Activated naive CD8-positive, alpha-beta T cell treated with anti-CD3 and anti-CD28 coated beads, Interleukin-2, amount 10 ng/mL, durations not matched to agents 7 days and 5 days (primary cell): ENCODE measurements around the gene EML4. TPM values are rescaled to one million over a fixed set of nuclear protein-coding genes. Genes with fewer than 3 reads are reported as not detected.
A peak's percentile ranks its signal among the peaks of the same experiment; 100 is the strongest.
"Not testable (repeated sequence)": the region's sequence is repeated elsewhere in the genome, so short reads cannot be mapped to it uniquely, and the experiment has no call there.

Experiments used
- ATAC-seq: fragments of 150-1000 bp; cut with Tn5 transposase; one replicate; pipeline ENCODE4 v1.10.0; 2021; ENCODE audit warnings: low read depth, moderate library complexity
- POLR2A ChIA-PET: fragments of 350-600 bp; sonication (Branson Sonifier 250); formaldehyde crosslinking; loops from one replicate; lab custom pipeline; 2021; ENCODE audit warnings: antibody characterized with exemption; lab: Charles Lee
- DNase-seq: peaks from one replicate; pipeline ENCODE4 v3.0.0; 2021
- H3K27ac Mint-ChIP-seq: one replicate; pipeline ENCODE4 v1.8.0; 2022; ENCODE audit warnings: mild to moderate bottlenecking, mixed read lengths
- H3K27me3 Mint-ChIP-seq: one replicate; pipeline ENCODE4 v1.8.0; 2022; ENCODE audit warnings: mild to moderate bottlenecking, moderate library complexity, mixed read lengths
- H3K36me3 Mint-ChIP-seq: one replicate; pipeline ENCODE4 v1.8.0; 2021; ENCODE audit warnings: mild to moderate bottlenecking, mixed read lengths
- H3K4me1 Mint-ChIP-seq: one replicate; pipeline ENCODE4 v1.8.0; 2021; ENCODE audit warnings: mixed read lengths
- H3K4me3 Mint-ChIP-seq: one replicate; pipeline ENCODE4 v1.8.0; 2022; ENCODE audit warnings: mild to moderate bottlenecking, moderate library complexity, mixed read lengths
- H3K9me3 Mint-ChIP-seq: one replicate; pipeline ENCODE4 v1.8.0; 2021; ENCODE audit warnings: mixed read lengths
- total RNA-seq, 2 experiments: library from RNA; stranded (reverse); gene quantifications; one replicate each; pipeline ENCODE4 v1.2.3, GENCODE V29; 2021

Gene EML4
- total RNA-seq, 2 experiments from 2014 or later = 111 to 119 TPM

GRCh38 chr2:42249887-42250286, 80.7 kb downstream of the EML4 start:
- H3K27ac Mint-ChIP-seq = no peak overlapping the region
- H3K9me3 Mint-ChIP-seq = no peaks in the 10 kb centered on the region
- H3K27me3 Mint-ChIP-seq = no peaks in the 10 kb centered on the region
- peaks cover 31% of the 10 kb centered on the region for H3K4me1 Mint-ChIP-seq
- H3K4me3 Mint-ChIP-seq = no peak overlapping the region
- peaks cover 36% of the 10 kb centered on the region for H3K36me3 Mint-ChIP-seq
- ATAC-seq (no peak), DNase-seq (no peak)
- POLR2A ChIA-PET = no interaction called here

GRCh38 chr2:42250925-42251324, 81.8 kb downstream of the EML4 start:
- POLR2A ChIA-PET = no interaction called here
- Mint-ChIP-seq H3K4me1 (peaks cover 35% of the 10 kb centered on the region), H3K36me3 (peaks cover 40% of the 10 kb centered on the region), H3K4me3 (no peak overlapping the region), H3K27me3 (no peaks in the 10 kb centered on the region), H3K27ac (no peak overlapping the region), H3K9me3 (no peaks in the 10 kb centered on the region)
- ATAC-seq (peak; percentile 56), DNase-seq (no peak)

GRCh38 chr2:42252464-42252863, 83.3 kb downstream of the EML4 start:
- Mint-ChIP-seq H3K27me3 (no peaks in the 10 kb centered on the region), H3K27ac (no peak overlapping the region), H3K9me3 (no peaks in the 10 kb centered on the region), H3K4me3 (peak overlapping the region; percentile 5), H3K4me1 (peaks cover 41% of the 10 kb centered on the region), H3K36me3 (peaks cover 36% of the 10 kb centered on the region)
- no peak for DNase-seq
- ATAC-seq = peak; percentile 64
- POLR2A ChIA-PET = interaction anchor here (1.0 kb wide), 1 partner anchor 11 kb away, joined by 3 read pairs; no protein-coding TSS in a partner anchor

DNA sequence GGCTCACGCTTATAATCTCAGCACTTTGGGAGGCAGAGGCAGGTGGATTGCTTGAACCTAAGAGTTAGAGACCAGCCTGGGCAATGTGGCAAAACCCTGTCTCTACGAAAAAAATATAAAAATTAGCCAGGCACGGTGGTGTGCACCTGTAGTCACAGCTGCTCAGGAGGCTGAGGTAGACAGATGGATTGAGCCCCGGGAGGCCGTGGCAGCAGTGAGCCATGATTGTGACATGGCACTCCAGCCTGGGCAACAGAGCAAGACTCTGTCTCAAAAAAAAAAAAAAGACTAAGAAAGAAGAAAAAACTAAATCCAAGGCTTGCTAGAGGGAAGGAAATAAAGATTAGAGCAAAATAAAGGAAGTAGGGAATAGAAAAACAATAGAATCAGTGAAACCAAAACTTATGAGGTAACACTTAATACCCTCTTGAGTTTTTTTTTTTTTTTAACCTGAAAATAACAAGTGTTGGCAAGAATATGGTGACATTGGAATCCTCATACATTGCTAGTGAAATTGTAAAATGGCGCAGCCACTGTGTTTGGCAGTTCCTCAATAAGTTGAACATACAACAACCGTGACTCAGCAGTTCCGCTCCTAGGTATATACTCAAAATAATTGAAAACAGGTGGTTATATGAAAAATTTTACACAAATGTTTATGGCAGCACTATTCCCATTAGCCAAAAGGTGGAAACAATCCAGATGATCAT, 85.2 kb downstream of the EML4 start:
- Mint-ChIP-seq H3K27me3 (no peaks in the 10 kb centered on the region), H3K4me1 (peaks cover 38% of the 10 kb centered on the region), H3K36me3 (peaks cover 42% of the 10 kb centered on the region)

GRCh38 chr2:42256505-42256904, 87.4 kb downstream of the EML4 start:
- peak; percentile 66 for ATAC-seq
- Mint-ChIP-seq H3K27me3 (no peaks in the 10 kb centered on the region), H3K27ac (peak overlapping the region; percentile 70), H3K4me1 (peaks cover 29% of the 10 kb centered on the region), H3K36me3 (peaks cover 42% of the 10 kb centered on the region), H3K9me3 (no peaks in the 10 kb centered on the region), H3K4me3 (peak overlapping the region; percentile 51)
- no peak for DNase-seq
- POLR2A ChIA-PET = no interaction called here

More for the DNA sequence above, 85.2 kb downstream of the EML4 start:
- Mint-ChIP-seq H3K27ac (peak overlapping the region; percentile 4), H3K4me3 (no peak overlapping the region), H3K9me3 (no peaks in the 10 kb centered on the region)
- DNase-seq = no peak
- POLR2A ChIA-PET = no interaction called here
- no peak for ATAC-seq

DNA sequence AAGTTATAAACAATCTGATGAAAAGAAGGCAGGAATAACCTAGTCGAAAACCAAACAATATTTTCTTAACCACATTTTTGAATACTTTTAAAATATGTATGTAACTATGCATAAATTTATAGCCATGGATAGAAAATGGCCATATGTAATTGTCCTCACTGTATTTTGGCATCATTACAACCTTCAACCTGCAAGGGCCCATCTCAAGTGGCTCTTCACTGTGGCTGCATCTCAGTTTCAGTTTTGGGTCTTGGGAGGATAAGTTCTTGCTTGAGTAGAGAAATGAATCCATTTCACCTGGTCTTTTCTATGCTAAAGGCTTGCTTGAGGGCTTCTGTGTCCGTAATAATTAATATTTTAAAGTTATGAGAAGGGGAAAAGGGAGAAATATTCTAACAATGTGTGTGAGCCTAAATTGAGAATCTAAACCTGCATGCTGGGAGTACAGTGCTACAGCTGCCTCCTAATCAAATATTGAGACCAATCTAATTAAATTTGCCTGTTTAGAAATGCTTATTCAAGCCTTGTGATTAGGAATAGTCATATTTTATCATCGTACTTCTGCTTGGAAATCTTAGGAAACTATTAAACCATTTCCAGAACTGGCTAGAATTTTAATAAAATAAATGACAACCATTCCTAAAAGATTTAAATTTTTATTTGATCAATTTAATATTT, 92.5 kb downstream of the EML4 start:
- Mint-ChIP-seq H3K36me3 (peaks cover 27% of the 10 kb centered on the region), H3K27ac (no peak overlapping the region), H3K4me1 (peaks cover 3% of the 10 kb centered on the region), H3K27me3 (no peaks in the 10 kb centered on the region), H3K9me3 (no peaks in the 10 kb centered on the region), H3K4me3 (no peak overlapping the region)
- POLR2A ChIA-PET = no interaction called here
- DNase-seq (no peak), ATAC-seq (no peak)

DNA sequence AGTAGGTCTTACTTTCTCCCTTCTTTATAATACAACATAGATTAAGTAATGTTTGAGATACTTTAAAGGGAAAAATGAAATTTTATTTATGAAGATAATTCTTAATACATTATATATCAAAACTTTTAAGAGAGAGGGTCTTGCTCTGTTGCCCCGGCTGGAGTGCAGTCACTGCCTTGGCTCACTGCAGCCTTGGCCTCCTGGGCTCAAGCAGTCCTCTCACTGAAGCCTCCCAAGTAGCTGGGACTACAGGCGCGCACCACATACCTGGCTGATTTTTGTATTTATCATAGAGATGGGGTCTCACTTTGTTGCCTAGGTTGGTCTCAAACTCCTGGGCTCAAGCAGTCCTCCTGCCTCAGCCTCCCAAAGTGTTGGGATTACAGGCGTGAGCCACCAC, 97.1 kb downstream of the EML4 start:
- no peaks in the 10 kb centered on the region for H3K27me3 Mint-ChIP-seq
- no peak overlapping the region for H3K27ac Mint-ChIP-seq
- POLR2A ChIA-PET = no interaction called here
- ATAC-seq (no peak), DNase-seq (no peak)
- H3K9me3 Mint-ChIP-seq = no peaks in the 10 kb centered on the region
- peaks cover 10% of the 10 kb centered on the region for H3K4me1 Mint-ChIP-seq
- H3K36me3 Mint-ChIP-seq = peaks cover 20% of the 10 kb centered on the region
- no peak overlapping the region for H3K4me3 Mint-ChIP-seq

DNA sequence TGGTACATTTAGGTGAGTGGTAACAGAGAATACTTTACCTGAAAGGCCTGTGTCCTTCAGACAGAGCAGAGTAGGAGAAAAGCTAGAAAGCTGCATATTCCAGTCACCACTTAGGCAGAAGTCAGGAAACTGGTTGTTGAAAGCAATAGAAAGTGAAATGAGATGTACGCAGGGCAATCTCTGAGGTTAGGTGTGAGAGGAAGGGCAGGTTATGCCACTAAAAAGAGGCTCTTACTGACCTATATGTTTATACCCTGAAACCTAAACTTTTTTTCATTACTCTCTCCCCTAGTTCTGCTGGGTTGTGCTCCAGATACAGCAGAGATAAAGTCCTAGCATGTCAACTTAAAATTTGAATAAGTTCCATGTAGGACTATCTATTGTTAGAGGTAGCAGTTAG, 98.4 kb downstream of the EML4 start:
- no peaks in the 10 kb centered on the region for H3K27me3 Mint-ChIP-seq
- peaks cover 10% of the 10 kb centered on the region for H3K4me1 Mint-ChIP-seq
- no peak overlapping the region for H3K27ac Mint-ChIP-seq
- peaks cover 14% of the 10 kb centered on the region for H3K36me3 Mint-ChIP-seq
- peak; percentile 91 for ATAC-seq
- POLR2A ChIA-PET = no interaction called here
- H3K9me3 Mint-ChIP-seq = no peaks in the 10 kb centered on the region
- no peak for DNase-seq
- H3K4me3 Mint-ChIP-seq = no peak overlapping the region

- Mint-ChIP-seq H3K27ac (no peak overlapping the region), H3K9me3 (no peaks in the 10 kb centered on the region), H3K4me3 (no peak overlapping the region), H3K27me3 (no peaks in the 10 kb centered on the region), H3K4me1 (peaks cover 11% of the 10 kb centered on the region), H3K36me3 (peaks cover 14% of the 10 kb centered on the region)
- no peak for ATAC-seq
- no peak for DNase-seq
- POLR2A ChIA-PET = no interaction called here
Measured at GRCh38 chr2:42268528-42269151, 99.5 kb downstream of the EML4 start.

DNA sequence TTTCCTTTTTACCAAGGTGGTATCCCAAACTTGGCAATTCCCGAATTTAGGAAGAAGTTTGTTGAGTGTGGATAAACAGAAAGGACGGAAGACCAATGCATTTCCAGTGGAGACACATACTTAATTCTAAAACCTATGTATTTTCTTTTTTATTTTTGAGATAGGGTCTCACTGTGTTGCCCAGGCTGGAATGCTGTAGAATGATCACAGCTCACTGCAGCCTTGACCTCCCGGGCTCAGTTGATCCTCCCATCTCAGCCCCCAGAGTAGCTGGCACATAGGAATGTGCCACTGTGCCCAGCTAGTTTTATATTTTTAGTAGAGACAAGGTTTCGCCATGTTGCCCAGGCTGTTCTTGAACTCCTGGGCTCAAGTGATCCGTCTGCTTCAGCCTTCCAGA, 101.6 kb downstream of the EML4 start:
- DNase-seq = no peak
- Mint-ChIP-seq H3K9me3 (no peaks in the 10 kb centered on the region), H3K27me3 (no peaks in the 10 kb centered on the region), H3K27ac (no peak overlapping the region), H3K4me1 (peaks cover 9% of the 10 kb centered on the region), H3K4me3 (no peak overlapping the region), H3K36me3 (peaks cover 10% of the 10 kb centered on the region)
- ATAC-seq = no peak
- POLR2A ChIA-PET = no interaction called here

- POLR2A ChIA-PET, DNase-seq, H3K27ac Mint-ChIP-seq, ATAC-seq, H3K4me1 Mint-ChIP-seq, H3K27me3 Mint-ChIP-seq, H3K9me3 Mint-ChIP-seq, H3K4me3 Mint-ChIP-seq: not testable (repeated sequence)
- peaks cover 10% of the 10 kb centered on the region for H3K36me3 Mint-ChIP-seq
Measured at GRCh38 chr2:42271246-42271645, 102.1 kb downstream of the EML4 start.

DNA sequence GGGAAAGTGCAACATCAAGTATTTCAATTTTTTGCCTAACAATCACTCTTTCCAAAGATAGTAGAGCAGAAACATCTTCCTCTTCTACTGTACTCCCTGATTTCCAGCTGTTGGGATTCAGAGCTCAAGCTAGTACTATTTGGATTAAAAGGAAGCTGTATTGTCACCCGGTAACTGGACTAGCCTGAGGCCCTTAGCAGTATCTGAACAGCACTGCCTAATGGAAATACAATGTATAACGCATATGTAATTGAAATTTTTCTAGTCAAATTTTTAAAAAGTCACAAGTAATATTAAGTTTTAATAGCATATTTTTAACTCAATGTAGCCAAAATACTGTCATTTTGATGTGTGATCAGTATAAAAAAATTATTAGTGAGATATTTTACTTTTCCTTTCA, 105.7 kb downstream of the EML4 start:
- H3K27ac Mint-ChIP-seq = no peak overlapping the region
- POLR2A ChIA-PET = no interaction called here

DNA sequence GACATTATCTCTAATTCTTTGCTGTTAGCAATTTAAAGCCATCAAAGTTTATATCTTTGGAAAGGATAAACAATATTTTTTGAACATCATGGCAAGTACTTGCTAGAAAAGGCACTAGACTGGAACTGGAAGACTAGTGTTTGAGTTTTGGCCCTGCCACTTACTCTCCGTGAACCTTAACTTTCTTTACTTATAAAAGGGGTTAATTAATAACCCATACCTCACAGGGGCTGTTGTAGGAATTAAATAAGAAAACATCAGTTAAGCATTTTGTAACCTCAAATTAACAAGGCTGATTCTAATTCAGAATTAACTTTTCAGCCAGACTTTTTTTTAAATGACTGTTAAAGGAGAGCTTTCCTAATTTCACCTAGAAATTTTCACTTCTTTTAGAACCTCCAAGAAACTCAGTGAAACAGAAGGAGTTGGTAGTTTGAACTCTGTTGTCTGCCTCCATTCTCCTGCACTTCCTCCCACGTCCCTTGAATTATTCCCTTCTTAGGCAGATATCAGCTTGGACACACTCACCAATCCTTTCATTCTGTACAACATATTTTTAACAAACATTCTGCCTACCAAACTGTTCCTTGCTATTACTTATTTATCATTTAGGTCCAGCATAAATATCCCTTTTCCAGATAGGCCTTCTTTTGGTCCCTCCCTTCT, 112.4 kb downstream of the EML4 start:
- H3K36me3 Mint-ChIP-seq = peaks cover 34% of the 10 kb centered on the region
- no peaks in the 10 kb centered on the region for H3K9me3 Mint-ChIP-seq
- peaks cover 8% of the 10 kb centered on the region for H3K4me1 Mint-ChIP-seq
- H3K4me3 Mint-ChIP-seq = no peak overlapping the region
- ATAC-seq (no peak), DNase-seq (no peak)
- H3K27ac Mint-ChIP-seq = no peak overlapping the region
- H3K27me3 Mint-ChIP-seq = no peaks in the 10 kb centered on the region
- POLR2A ChIA-PET = interaction anchor here (0.7 kb wide), 1 partner anchor 61 kb away, joined by 4 read pairs; no protein-coding TSS in a partner anchor

More for the DNA sequence above, 105.7 kb downstream of the EML4 start:
- Mint-ChIP-seq H3K4me3 (no peak overlapping the region), H3K4me1 (peaks cover 1% of the 10 kb centered on the region), H3K27me3 (no peaks in the 10 kb centered on the region), H3K9me3 (no peaks in the 10 kb centered on the region), H3K36me3 (peaks cover 22% of the 10 kb centered on the region)
- no peak for ATAC-seq
- DNase-seq = no peak
